ENCODE measurements around the gene CBL. TPM values are rescaled to one million over a fixed set of nuclear protein-coding genes. Genes with fewer than 3 reads are reported as not detected.

The CBL gene
- polyA plus RNA-seq, 3 donors = 7.6 to 24.0 (median 23.1) TPM

DNA sequence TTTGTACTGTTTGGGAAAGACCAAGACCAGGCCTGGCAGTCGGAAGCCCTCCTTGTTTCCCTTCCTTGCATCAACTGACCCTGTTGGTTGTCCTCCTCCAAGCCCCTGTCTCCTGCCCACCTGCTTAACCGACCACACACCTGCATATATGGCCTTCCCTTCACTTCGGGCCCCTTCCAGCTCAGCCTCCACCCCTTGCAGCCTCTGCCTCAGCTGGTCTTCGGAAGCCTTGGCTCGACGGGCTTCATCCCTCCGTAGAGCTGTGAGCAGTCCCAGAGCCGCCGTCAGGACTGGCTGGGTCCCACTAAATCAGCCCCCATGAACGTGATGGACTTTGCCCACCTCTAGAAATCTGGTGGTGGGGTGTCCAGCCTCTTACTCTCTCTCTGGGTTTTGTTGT is 12.5 kb upstream of the CBL start:
- Histone ChIP-seq H2AFZ (ENCODE audit: insufficient read depth, low read depth, low read length, poor library complexity, severe bottlenecking) (no peak overlapping the region), H3K36me3 (replicated peaks in 1 of 2; ENCODE audit: control insufficient read depth in 1 of 2, insufficient read depth in 2 of 2, low read length in 2 of 2) (no peaks in the 10 kb centered on the region), H3K79me2 (ENCODE audit: insufficient read depth, low read length) (no peaks in the 10 kb centered on the region), H3K4me3 (replicated peaks in 1 of 3; ENCODE audit: low read depth in 2 of 3, low read length in 3 of 3) (no peak overlapping the region), H3K27me3 (ENCODE audit: control insufficient read depth in 2 of 2, insufficient read depth in 2 of 2, low read length in 2 of 2) (no peaks in the 10 kb centered on the region), H3K4me1 (ENCODE audit: control insufficient read depth in 1 of 2, insufficient read depth in 2 of 2, low read length in 2 of 2) (peaks cover 49 to 62% of the 10 kb centered on the region in 2 donors), H3K4me2 (replicated peaks; ENCODE audit: extremely low read depth, low read length, poor library complexity, severe bottlenecking) (no peak overlapping the region), H3K9ac (ENCODE audit: insufficient read depth, low read length, poor library complexity, severe bottlenecking) (no peak overlapping the region), H3K27ac (ENCODE audit: low read depth in 1 of 2, low read length in 2 of 2) (peak overlapping the region; percentile 83 to 90), H4K20me1 (ENCODE audit: insufficient read depth, low read length) (no peaks in the 10 kb centered on the region), H3K9me3 (replicated peaks in 1 of 2; ENCODE audit: control insufficient read depth in 1 of 2, insufficient read depth in 1 of 2, low read length in 2 of 2) (no peaks in the 10 kb centered on the region)
- Mint-ChIP-seq H3K27me3 (ENCODE audit: low read depth in 3 of 3) (peaks cover 0 to 12% (median 8%) of the 10 kb centered on the region in 3 donors), H3K36me3 (peaks cover 1 to 3% of the 10 kb centered on the region in 2 donors), H3K9me3 (peaks cover 0 to 3% (median 0%) of the 10 kb centered on the region in 7 donors), H3K27ac (peak overlapping the region; percentile 89 to 96 (median 94)), H3K4me1 (peaks cover 69% of the 10 kb centered on the region), H3K4me3 (no peak overlapping the region)
- intact Hi-C loops (cut with micrococcal nuclease) = loop anchor here (10.0 kb wide), 2 partner anchors 49 to 99 kb away; partner anchors contain the start of gene ABCG4 (in 2 of the 2)
- TF ChIP-seq, protein P1, sequence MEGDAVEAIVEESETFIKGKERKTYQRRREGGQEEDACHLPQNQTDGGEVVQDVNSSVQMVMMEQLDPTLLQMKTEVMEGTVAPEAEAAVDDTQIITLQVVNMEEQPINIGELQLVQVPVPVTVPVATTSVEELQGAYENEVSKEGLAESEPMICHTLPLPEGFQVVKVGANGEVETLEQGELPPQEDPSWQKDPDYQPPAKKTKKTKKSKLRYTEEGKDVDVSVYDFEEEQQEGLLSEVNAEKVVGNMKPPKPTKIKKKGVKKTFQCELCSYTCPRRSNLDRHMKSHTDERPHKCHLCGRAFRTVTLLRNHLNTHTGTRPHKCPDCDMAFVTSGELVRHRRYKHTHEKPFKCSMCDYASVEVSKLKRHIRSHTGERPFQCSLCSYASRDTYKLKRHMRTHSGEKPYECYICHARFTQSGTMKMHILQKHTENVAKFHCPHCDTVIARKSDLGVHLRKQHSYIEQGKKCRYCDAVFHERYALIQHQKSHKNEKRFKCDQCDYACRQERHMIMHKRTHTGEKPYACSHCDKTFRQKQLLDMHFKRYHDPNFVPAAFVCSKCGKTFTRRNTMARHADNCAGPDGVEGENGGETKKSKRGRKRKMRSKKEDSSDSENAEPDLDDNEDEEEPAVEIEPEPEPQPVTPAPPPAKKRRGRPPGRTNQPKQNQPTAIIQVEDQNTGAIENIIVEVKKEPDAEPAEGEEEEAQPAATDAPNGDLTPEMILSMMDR (IDR thresholded peaks at IDR 0.05) = no peak
- no peak for DNase-seq
- WGBS (ENCODE audit: insufficient coverage) = 89% methylated on average over 9 of the region's 10 CpGs

DNA sequence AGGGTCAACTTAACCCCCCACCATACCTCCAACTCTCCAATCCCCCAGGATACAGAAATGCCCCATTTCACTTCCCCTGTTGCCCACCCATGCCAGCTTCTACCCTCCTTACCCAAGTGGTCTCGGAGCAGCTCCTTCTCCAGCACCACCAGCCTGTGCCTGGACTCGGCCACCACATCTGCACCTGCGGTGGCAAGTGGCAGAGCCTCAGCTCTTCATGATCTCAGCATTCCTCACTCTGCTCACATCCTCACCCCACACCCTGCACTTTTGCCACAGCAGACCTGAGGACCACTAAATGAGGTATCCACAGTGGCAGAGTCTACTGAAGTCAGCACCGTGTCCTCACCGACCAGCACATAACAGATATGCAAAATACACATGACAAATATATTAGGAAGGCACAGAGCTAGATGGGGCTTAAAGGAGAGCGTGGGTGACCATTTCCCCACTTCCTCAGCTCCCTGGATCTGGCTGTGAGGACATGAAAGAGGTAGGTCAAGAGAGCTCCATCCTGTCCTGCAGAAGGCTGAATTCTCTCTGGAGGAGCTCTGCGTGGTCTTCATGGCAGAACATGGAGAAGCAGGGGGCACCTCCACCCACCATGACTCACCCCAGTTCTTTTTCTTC is 11.2 kb upstream of the CBL start:
- no peaks in the 10 kb centered on the region for H4K20me1 ChIP-seq (ENCODE audit: insufficient read depth, low read length)
- H3K27ac ChIP-seq (ENCODE audit: low read depth in 1 of 2, low read length in 2 of 2) = no peak overlapping the region
- DNase-seq = no peak
- WGBS (ENCODE audit: insufficient coverage) = 97% methylated on average over 3 of the region's 7 CpGs
- peaks cover 0 to 3% (median 0%) of the 10 kb centered on the region in 7 donors for H3K9me3 Mint-ChIP-seq
- peaks cover 1 to 3% of the 10 kb centered on the region in 2 donors for H3K36me3 Mint-ChIP-seq
- H3K4me1 Mint-ChIP-seq = peaks cover 66% of the 10 kb centered on the region
- no peak overlapping the region for H3K4me3 ChIP-seq (replicated peaks in 1 of 3; ENCODE audit: low read depth in 2 of 3, low read length in 3 of 3)
- TF ChIP-seq, protein P1 (IDR thresholded peaks at IDR 0.05) = no peak
- H3K4me2 ChIP-seq (replicated peaks; ENCODE audit: extremely low read depth, low read length, poor library complexity, severe bottlenecking) = no peak overlapping the region
- H3K36me3 ChIP-seq (replicated peaks in 1 of 2; ENCODE audit: control insufficient read depth in 1 of 2, insufficient read depth in 2 of 2, low read length in 2 of 2) = no peaks in the 10 kb centered on the region
- H3K4me1 ChIP-seq (ENCODE audit: control insufficient read depth in 1 of 2, insufficient read depth in 2 of 2, low read length in 2 of 2) = peaks cover 49 to 62% of the 10 kb centered on the region in 2 donors
- peak overlapping the region in 3 of 7 donors; percentile 1 to 59 (median 31) for H3K27ac Mint-ChIP-seq
- H3K4me3 Mint-ChIP-seq = no peak overlapping the region
- H3K79me2 ChIP-seq (ENCODE audit: insufficient read depth, low read length) = no peaks in the 10 kb centered on the region
- H2AFZ ChIP-seq (ENCODE audit: insufficient read depth, low read depth, low read length, poor library complexity, severe bottlenecking) = peak overlapping the region; percentile 11
- H3K27me3 Mint-ChIP-seq (ENCODE audit: low read depth in 3 of 3) = peaks cover 0 to 11% (median 2%) of the 10 kb centered on the region in 3 donors
- H3K9me3 ChIP-seq (replicated peaks in 1 of 2; ENCODE audit: control insufficient read depth in 1 of 2, insufficient read depth in 1 of 2, low read length in 2 of 2) = no peaks in the 10 kb centered on the region
- no peaks in the 10 kb centered on the region for H3K27me3 ChIP-seq (ENCODE audit: control insufficient read depth in 2 of 2, insufficient read depth in 2 of 2, low read length in 2 of 2)
- H3K9ac ChIP-seq (ENCODE audit: insufficient read depth, low read length, poor library complexity, severe bottlenecking) = no peak overlapping the region
- intact Hi-C loops (cut with micrococcal nuclease) = loop anchor here (10.0 kb wide), 2 partner anchors 50 to 100 kb away; partner anchors contain the start of gene ABCG4 (in 2 of the 2)

Data from CD14-positive monocyte (primary cell).